Astrocyte of the spinal cord (primary cell): ENCODE data around the gene RAB3IL1.

ENCODE experiments used
- DNase-seq: peaks from one replicate; pipeline ENCODE4 v3.0.0; 2011; ENCODE audit warnings: low read depth, low spot score
- H3K4me3 ChIP-seq: 2 replicates; pipeline ENCODE4 v1.5.1; 2011; ENCODE audit warnings: low read depth, mild to moderate bottlenecking, low read length, moderate library complexity
- CTCF ChIP-seq: IDR thresholded peaks from 2 replicates; pipeline ENCODE4 v1.5.1; 2012; ENCODE audit warnings: low read depth, mild to moderate bottlenecking, low read length, inconsistent platforms
- in situ Hi-C: cut with HindIII; loops from 2 replicates; pipeline ENCODE4 v1.10.0; 2017; ENCODE audit warnings: low sequenced_read_pairs

Gene RAB3IL1

GRCh38 chr11:61854206-61854895, 63.0 kb downstream of the RAB3IL1 start:
- TF ChIP-seq CTCF: no peak
- H3K4me3 ChIP-seq: no peak overlapping the region
- DNase-seq: no peak
- in situ Hi-C loops: no loop called here

GRCh38 chr11:61853698-61854169, 63.6 kb downstream of the RAB3IL1 start:
- TF ChIP-seq CTCF: no peak
- no peak for DNase-seq
- in situ Hi-C loops: no loop called here
- H3K4me3 ChIP-seq: no peak overlapping the region

DNA sequence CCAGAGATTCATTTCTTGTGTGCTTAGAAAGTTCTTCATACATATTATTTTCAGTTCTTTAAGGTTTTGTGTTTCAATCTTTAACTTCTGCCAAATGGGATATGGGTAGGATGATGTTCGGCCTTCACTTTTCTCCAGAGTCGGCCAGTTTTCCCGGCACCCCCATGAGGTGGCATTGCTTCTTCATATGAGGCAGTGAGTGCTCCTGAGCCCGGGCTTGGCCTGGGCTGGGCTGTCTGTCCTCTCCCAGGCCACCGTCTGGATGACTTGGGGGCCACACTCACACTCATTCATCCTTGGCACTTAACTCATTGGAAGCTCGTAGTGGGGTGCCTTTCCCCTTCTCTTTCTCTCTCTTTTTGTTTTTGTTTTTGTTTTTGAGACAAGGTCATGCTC, 65.5 kb downstream of the RAB3IL1 start:
- H3K4me3 ChIP-seq: no peak overlapping the region
- TF ChIP-seq CTCF: no peak
- in situ Hi-C loops: no loop called here
- no peak for DNase-seq

DNA sequence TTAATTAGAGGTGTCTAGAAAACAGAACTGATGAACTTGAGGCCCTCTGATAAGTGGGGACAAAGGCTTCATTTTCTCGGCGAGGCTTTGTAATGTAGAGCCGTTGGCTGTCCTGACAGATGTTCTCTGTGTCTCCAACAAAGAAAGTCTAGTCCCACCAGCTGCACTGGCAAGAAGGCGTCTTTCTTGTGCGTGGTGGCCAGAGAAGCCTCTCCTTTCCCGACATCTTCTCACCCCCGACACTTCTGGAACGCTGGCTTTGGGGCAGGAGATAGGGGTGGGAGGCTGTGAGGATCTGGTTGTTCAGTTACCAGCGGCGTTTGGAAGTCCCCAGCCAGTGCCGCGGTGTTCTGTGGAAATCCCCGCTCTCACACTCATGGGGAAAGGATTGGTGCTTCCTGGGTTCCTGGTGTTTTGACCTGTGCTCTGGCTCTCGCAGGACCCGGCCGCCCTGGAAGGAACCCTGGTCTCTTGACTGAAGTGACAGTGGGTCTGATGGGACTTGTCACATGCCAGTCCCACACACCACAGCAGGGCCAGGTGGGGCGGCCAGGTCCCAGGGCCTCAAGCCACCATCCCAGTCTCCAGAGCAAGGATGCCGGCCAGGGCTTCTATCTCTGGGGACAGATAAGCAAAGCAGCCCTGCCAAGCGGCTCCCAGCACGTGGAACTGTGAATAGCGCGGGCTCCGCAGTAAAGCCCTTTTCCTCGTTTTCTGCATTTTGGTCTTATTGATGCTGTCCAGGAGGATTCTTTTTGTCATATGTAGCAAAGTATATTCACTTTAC, 66.1 kb downstream of the RAB3IL1 start:
- in situ Hi-C loops: no loop called here
- H3K4me3 ChIP-seq: no peak overlapping the region
- no peak for TF ChIP-seq CTCF
- DNase-seq: no peak

GRCh38 chr11:61850687-61851086, 66.7 kb downstream of the RAB3IL1 start:
- H3K4me3 ChIP-seq: no peak overlapping the region
- no peak for TF ChIP-seq CTCF
- no peak for DNase-seq
- in situ Hi-C loops: no loop called here

- no peak overlapping the region for H3K4me3 ChIP-seq
- no peak for DNase-seq
- no peak for TF ChIP-seq CTCF
- in situ Hi-C loops: no loop called here
Observed at GRCh38 chr11:61848631-61849030, 68.7 kb downstream of the RAB3IL1 start.
